ENCODE results near the gene SLC45A2. TPM values are rescaled to one million over a fixed set of nuclear protein-coding genes. Genes with fewer than 3 reads are reported as not detected.

Gene SLC45A2
- total and polyA plus RNA-seq, 9 of the 15 experiments (the other 6 are each of a cell fraction or from before 2014, with no cell fraction given) = 0.03 to 0.29 (median 0.14) TPM; not detected in 4

DNA sequence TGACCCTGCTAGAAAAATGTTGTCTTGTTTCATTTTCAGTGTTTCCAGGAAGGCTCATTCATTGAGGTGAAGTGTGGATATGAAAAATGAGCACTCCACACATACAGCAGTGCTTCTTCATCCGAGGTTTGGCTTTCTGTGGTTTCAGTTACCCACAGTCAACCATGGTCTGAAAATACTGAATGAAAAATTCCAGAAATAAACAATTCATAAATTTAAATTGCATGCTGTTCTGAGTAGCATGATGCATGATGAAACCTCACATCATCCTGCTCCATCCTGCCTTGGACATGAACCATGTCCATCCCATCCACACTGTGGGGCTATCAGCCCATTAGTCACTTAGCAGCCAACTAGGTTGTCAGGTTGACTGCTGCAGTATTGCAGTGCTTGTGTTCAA lies 10.4 kb upstream of the SLC45A2 start (continued):
- TF ChIP-seq, protein P1, sequence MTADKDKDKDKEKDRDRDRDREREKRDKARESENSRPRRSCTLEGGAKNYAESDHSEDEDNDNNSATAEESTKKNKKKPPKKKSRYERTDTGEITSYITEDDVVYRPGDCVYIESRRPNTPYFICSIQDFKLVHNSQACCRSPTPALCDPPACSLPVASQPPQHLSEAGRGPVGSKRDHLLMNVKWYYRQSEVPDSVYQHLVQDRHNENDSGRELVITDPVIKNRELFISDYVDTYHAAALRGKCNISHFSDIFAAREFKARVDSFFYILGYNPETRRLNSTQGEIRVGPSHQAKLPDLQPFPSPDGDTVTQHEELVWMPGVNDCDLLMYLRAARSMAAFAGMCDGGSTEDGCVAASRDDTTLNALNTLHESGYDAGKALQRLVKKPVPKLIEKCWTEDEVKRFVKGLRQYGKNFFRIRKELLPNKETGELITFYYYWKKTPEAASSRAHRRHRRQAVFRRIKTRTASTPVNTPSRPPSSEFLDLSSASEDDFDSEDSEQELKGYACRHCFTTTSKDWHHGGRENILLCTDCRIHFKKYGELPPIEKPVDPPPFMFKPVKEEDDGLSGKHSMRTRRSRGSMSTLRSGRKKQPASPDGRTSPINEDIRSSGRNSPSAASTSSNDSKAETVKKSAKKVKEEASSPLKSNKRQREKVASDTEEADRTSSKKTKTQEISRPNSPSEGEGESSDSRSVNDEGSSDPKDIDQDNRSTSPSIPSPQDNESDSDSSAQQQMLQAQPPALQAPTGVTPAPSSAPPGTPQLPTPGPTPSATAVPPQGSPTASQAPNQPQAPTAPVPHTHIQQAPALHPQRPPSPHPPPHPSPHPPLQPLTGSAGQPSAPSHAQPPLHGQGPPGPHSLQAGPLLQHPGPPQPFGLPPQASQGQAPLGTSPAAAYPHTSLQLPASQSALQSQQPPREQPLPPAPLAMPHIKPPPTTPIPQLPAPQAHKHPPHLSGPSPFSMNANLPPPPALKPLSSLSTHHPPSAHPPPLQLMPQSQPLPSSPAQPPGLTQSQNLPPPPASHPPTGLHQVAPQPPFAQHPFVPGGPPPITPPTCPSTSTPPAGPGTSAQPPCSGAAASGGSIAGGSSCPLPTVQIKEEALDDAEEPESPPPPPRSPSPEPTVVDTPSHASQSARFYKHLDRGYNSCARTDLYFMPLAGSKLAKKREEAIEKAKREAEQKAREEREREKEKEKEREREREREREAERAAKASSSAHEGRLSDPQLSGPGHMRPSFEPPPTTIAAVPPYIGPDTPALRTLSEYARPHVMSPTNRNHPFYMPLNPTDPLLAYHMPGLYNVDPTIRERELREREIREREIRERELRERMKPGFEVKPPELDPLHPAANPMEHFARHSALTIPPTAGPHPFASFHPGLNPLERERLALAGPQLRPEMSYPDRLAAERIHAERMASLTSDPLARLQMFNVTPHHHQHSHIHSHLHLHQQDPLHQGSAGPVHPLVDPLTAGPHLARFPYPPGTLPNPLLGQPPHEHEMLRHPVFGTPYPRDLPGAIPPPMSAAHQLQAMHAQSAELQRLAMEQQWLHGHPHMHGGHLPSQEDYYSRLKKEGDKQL (CRISPR knock-in tag; IDR thresholded peaks at IDR 0.05; ENCODE audit: borderline replicate concordance) = no peak
- no peak for TF ChIP-seq LARP7 (IDR thresholded peaks at IDR 0.05)
- TF ChIP-seq ZNF232 (CRISPR knock-in tag; IDR thresholded peaks at IDR 0.05) = no peak
- TF ChIP-seq MYC (IDR thresholded peaks at IDR 0.05; ENCODE audit: low read depth, low read length) = peak; percentile 83
- no peak for TF ChIP-seq MYC (CRISPR knock-in tag; IDR thresholded peaks at IDR 0.05; ENCODE audit: borderline replicate concordance, low read depth)
- no peak for TF ChIP-seq ELF1 (tag; IDR thresholded peaks at IDR 0.05)
- TF ChIP-seq ZNF175 (CRISPR knock-in tag; IDR thresholded peaks at IDR 0.05; ENCODE audit: low read depth) = no peak
- TF ChIP-seq GABPB1 (CRISPR knock-in tag; IDR thresholded peaks at IDR 0.05) = no peak
- no peak for TF ChIP-seq RFX1 (IDR thresholded peaks at IDR 0.05)
- no peak for TF ChIP-seq FOXK2 (conservative IDR thresholded peaks at IDR 0.05 in 1 of 2, IDR thresholded peaks at IDR 0.05 in 1 of 2; ENCODE audit: low read depth in 2 of 2)
- TF ChIP-seq HEY1 (CRISPR knock-in tag; IDR thresholded peaks at IDR 0.05; ENCODE audit: borderline replicate concordance) = no peak
- TF ChIP-seq NELFE (IDR thresholded peaks at IDR 0.05; ENCODE audit: insufficient read depth, insufficient read length) = no peak
- TF ChIP-seq GATAD2B (IDR thresholded peaks at IDR 0.05; ENCODE audit: borderline replicate concordance) = no peak
- TF ChIP-seq ZKSCAN3 (CRISPR knock-in tag; IDR thresholded peaks at IDR 0.05) = no peak
- no peak for TF ChIP-seq TAF15 (IDR thresholded peaks at IDR 0.05; ENCODE audit: low read depth, low read length)
- TF ChIP-seq XRCC5 (IDR thresholded peaks at IDR 0.05; ENCODE audit: low read depth, low read length) = no peak
- TF ChIP-seq ARID2 (IDR thresholded peaks at IDR 0.05) = no peak
- TF ChIP-seq MECOM (CRISPR knock-in tag; IDR thresholded peaks at IDR 0.05) = 0 out of 2 replicates have a peak, but pooled peaks have one; percentile 10
- no peak for TF ChIP-seq TEAD2 (tag; IDR thresholded peaks at IDR 0.05)
- TF ChIP-seq BRF1 (IDR thresholded peaks at IDR 0.05; ENCODE audit: borderline replicate concordance, extremely low read depth, insufficient read length) = no peak
- no peak for TF ChIP-seq ZNF23 (CRISPR knock-in tag; IDR thresholded peaks at IDR 0.05)
- TF ChIP-seq FOXJ3 (CRISPR knock-in tag; IDR thresholded peaks at IDR 0.05) = no peak
- no peak for TF ChIP-seq HDAC6 (IDR thresholded peaks at IDR 0.05; ENCODE audit: low read depth, low read length)
- no peak for TF ChIP-seq EP300 (IDR thresholded peaks at IDR 0.05; ENCODE audit: low read length)
- TF ChIP-seq, protein P2, sequence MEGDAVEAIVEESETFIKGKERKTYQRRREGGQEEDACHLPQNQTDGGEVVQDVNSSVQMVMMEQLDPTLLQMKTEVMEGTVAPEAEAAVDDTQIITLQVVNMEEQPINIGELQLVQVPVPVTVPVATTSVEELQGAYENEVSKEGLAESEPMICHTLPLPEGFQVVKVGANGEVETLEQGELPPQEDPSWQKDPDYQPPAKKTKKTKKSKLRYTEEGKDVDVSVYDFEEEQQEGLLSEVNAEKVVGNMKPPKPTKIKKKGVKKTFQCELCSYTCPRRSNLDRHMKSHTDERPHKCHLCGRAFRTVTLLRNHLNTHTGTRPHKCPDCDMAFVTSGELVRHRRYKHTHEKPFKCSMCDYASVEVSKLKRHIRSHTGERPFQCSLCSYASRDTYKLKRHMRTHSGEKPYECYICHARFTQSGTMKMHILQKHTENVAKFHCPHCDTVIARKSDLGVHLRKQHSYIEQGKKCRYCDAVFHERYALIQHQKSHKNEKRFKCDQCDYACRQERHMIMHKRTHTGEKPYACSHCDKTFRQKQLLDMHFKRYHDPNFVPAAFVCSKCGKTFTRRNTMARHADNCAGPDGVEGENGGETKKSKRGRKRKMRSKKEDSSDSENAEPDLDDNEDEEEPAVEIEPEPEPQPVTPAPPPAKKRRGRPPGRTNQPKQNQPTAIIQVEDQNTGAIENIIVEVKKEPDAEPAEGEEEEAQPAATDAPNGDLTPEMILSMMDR (IDR thresholded peaks at IDR 0.05 in 2 of 3, conservative IDR thresholded peaks at IDR 0.05 in 1 of 3; ENCODE audit: insufficient read depth in 2 of 3, low read depth in 1 of 3, low read length in 3 of 3) = peak; percentile 9 to 55 (median 12); a peak in 2 of 6 replicates

All from K562 (cell line).